HG03442 (cell line): ENCODE measurements around the gene RNF14.
"Not testable (repeated sequence)": the region's sequence is repeated elsewhere in the genome, so short reads cannot be mapped to it uniquely, and the experiment has no call there.

Experiments
- ATAC-seq: cut with Tn5 transposase; IDR thresholded peaks from one replicate; pipeline ENCODE4 v1.9.1; 2021; ENCODE audit warnings: mild to moderate bottlenecking, moderate library complexity; ENCODE audit not compliant: unreplicated experiment

Gene RNF14

DNA sequence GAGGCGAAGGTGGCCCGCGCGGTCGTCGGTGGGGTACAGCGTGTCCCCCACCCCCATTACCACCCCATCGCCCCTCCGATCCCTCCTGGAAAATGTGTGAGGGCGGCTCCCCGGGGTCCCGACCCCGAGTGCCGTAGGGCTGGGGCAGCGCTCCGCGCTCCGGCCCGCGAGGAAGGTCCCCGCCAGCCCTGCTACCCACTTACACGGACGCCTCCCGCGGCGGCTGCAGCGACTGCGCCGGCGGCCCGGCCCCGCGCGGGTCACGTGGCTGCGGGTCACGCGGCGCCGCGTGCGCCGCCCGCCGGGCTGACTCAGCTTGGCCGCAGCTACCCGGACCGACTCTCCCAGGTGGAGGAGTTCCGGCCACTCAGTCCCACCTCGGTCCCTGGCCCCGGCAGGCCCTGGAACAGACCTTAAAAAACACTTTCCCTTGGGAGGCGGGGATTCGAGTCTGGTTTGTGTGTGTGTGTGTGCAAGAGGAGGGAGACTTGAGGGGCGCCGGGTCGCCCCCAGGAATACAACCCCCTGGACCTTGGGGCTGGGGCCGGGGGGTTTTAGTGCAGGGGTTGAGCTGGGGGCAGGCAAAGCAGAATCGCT lies 44.0 kb downstream of the RNF14 start, which contains the start of gene GNPDA1:
Gene GNPDA1 (minus strand): TSS at position 236 of the 597 bp plus-strand sequence. CDS start 992 bp downstream, outside the sequence.
- ATAC-seq = peak; percentile 67

GRCh38 chr5:142013734-142014521 lies 45.0 kb downstream of the RNF14 start:
- no peak for ATAC-seq

GRCh38 chr5:142014911-142015584 lies 46.1 kb downstream of the RNF14 start:
- peak; percentile 25 for ATAC-seq

DNA sequence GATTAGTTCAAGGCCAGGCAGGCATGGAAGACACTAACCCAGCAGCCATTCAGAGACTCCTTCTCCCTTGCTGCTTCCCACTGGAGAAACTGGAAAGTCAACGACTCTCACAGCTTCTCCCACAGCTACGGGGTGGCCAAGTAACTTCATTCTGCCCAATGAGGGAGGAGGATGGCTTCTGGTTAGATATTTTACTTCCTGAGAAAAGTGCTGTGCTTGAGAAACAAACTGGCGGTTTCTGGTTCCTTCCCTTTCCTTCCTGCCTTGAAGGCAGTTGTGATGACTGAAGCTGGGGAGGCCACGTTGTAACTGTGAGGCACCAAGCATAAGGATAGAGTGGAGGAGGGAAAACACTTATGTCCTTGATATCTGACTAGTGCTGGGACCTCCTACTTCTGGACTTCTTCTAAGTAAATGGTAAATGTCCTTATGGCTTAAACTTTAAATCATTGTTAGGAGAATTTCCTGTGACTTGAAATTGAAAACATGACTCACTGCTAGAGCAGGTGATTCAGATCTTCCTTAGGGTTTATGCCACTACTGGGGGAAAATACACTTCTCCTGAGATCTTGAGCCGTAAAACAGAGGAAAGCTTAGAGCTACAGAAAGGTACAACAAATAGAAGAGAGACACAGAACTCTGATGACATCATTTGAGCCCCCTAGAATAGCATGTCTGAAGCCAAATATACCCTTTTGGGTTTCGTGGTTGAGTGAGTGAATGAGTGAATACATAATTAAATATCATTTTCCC lies 47.1 kb downstream of the RNF14 start:
- no peak for ATAC-seq

GRCh38 chr5:142016556-142016955 lies 47.7 kb downstream of the RNF14 start:
- no peak for ATAC-seq

DNA sequence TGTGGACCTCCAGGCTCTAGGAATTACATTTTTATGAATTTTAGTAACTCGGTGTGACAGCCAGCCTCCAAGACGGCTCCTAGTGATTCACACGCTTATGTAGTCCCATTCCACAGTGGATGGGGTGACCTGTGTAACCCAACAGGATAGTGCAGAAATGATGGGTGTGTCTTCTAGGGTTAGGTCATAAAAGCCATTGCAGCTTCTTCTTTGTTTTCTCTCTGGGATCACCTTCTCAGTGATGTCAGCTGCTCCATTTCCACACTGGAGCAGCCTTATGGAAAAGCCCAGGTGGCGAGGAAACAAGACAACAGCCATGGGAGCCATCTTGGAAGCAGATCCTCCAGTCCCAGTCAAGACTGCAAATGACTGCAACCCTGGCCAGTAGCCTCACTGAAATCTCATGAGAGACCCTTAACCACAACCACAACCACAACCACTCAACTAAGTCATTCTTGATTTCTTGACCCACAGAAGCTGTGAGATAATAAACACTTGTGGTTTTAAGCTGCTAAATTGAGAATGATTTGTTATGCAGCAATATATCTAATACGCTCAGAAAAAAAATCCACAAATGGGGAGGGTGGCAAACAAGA lies 49.0 kb downstream of the RNF14 start:
- peak; percentile 40 for ATAC-seq

DNA sequence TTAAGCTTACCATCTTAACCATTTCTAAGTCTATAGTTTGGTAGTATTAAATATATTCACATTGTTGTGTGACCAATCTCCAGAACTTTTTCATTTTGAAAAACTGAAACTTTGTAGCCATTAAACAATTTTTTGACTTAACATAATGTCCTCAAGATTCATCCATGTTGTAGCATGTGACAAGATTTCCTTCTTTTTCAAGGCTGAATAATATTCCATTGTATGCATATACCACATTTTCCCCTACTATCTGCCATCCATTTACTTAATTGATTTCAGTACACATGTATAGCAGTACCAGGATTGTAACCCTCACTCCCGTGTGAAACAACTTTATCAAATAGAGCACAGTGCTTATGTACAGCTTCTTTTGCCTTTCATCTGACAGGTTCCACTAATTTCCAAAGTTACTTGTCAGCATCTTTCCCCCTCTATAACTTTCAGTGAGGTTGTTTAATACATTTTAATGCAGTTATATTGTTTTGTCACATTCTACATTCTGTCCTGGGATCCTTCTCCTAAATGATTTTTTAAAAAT lies 51.3 kb downstream of the RNF14 start:
- ATAC-seq = no peak

GRCh38 chr5:142023836-142024235 lies 54.9 kb downstream of the RNF14 start:
- no peak for ATAC-seq

DNA sequence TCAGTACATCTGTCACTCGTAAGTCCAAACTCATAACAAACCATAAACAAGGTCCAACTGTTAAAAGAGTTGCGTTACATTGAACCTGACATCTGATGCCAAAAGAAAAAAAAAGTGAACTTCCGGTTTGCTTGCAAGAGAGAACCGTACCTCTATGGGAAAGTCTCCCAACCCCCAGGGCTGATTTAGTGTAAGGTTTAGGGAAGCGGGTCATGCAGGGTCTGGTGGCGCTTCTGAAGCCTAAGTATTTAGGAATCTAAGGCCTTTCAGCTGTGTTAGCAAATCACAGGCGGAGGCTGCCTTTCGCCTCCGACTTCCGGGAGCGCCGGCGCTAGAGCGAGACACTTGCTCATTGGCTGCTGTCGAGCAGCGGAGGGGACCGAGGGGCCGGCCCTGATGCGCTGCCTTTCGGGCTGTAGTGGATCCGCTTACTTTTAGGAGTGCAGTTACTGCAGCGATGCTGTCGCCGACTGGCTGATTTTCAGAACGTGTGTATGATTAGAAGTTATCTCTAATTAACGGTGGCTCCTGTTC lies 55.9 kb downstream of the RNF14 start:
- peak; percentile 100 for ATAC-seq

DNA sequence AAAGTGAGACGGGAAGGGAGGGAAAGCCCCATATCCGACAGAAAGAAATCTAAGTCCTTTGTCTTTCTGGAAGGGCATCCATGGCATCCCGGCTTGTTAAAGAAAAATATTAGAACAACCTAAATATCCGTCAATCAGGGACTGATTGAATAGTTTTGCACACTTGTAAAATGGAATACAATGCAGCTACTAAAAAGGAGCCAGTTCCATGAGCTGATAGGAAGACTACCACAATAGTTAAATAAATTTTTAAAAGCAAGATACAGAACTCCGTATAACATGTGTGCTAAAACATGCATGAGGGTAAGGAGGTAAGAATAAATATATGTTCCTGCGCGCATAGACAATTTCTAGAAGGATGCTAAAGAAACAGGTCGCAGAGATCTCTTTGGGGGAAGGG lies 56.7 kb downstream of the RNF14 start:
- ATAC-seq = no peak

DNA sequence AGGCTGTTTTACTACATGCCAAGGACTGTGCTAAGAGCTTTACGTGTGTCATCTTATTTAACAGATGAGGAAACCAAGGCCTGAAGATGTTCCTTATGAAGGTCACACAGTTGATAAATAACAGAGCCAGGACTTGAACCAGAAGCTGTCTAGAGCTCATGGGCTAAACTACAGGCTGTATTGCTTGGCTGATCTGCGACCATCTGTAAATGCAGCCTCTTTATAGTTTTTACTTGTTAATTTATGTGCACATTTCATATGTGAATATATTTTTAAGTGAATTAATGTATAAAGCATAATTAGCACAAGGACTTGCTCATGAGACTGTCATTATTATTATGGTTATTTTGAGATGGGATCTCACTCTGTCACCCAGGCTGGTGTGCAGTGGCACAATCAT lies 63.2 kb downstream of the RNF14 start:
- no peak for ATAC-seq

- no peak for ATAC-seq
Observed at GRCh38 chr5:142032747-142033631, 64.1 kb downstream of the RNF14 start.

DNA sequence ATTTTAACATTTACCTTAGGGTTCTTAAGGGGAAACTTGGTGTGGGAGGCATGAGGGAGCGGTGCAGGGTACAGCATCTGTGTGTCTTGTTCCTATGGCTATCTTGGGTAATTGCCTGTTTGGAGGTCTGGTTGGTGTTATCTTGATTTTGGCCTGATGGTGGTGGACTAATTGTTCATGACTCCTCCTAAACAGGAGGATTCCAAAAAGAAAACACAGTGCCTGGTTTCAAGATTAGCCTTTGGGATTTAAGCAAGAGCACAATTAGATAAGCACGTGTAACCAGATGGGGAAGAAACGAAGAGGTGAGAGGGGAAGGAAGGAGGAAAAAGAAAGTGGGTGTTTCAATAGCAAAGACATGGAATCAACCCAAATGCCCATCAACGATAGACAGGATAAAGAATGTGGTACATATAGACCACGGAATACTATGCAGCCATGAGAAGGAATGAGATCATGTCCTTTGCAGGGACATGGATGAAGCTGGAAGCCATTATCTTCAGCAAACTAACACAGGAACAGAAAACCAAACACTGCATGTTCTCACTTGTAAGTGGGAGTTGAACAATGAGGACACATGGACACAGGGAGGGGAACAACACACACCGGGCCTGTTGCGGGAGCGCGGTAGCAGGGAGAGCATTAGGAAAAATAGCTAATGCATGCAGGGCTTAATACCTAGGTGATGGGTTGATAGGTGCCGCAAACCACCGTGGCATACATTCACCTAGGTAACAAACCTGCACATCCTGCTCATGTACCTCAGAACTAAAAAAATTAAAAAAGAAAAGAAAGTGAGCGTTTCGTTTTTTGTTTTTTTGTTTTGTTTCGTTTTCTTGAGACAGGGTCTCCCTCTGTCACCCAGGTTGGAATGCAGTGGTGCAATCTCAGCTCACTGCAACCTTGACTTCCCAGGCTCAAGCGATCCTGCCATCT lies 65.0 kb downstream of the RNF14 start:
- ATAC-seq = not testable (repeated sequence)

DNA sequence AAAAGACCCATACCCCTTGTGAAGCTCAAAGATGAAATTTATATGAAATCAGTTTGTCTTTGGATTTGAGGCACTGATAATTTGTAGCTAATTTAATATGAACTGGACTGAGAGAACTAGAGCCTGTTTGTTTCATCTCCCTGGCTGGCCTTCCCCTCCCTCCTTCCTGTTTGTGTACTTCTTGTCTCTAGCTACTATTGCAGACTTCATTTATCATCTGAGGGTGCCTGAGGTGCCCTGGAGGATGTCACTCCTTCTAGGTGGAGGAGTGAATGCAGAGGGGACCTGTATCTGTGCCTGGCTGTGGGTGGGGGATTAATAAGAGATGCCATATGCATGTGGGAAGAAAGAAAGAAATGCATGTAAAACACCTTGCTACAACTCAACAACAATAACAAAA lies 66.1 kb downstream of the RNF14 start:
- no peak for ATAC-seq

DNA sequence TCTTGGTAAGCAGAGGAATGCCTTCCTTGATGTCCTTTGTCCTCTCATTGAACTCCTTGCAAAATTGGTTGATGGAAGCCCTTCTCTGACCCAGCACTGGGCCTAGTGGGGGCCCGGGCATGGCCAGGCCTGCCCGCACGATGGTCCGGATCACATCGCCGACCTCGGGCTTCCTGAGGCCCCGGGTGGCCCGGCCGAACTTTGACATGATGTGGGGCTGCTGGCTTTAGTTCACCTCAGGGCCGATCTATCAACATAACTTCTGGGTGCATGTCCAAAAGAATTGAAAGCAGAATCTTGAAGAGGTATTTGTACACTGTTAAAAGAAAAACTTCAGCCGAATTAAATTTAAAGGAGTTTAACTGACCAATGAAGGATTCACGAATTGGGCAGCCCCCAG lies 68.0 kb downstream of the RNF14 start:
- no peak for ATAC-seq

DNA sequence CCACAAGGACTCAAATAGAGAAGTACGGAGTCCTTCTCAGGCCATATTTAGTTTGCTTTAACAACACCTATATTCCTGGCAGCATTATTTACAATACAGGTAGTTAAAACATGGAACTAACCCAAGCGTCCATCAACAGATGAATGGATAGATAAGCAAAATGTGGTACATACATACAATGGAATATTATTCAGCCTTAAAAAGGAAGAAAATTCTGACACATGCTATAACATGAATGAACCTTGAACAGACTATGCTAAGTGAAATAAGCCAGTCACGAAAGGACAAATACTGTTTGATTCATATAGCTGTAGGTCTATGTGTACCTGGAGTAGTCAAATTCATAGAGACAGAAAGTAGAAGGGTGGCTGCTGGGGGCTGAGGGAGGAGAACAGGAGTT lies 68.7 kb downstream of the RNF14 start:
- not testable (repeated sequence) for ATAC-seq

DNA sequence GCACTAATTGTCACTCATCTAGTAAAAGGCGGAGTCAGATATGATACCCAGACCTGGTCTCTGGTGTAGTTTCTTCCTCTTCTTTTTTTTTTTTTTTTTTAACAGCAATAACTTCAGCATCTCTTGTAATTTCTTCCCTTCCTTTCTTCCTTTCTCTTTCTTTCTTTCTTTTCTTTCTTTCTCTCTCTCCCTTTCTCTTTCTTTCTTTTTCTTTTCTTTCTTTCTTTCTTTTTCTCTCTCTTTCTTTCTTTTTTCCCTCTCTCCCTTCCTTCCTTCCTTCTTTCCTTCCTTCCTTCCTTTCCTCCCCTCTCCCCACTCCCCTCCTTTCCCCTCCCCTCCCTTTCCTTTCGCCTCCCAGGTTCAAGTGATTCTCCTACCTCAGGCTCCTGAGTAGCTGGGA lies 69.8 kb downstream of the RNF14 start:
- no peak for ATAC-seq
